HG03159 (cell line): ENCODE results near the gene GATA1.

Experiments
- ATAC-seq: cut with Tn5 transposase; IDR thresholded peaks from one replicate; pipeline ENCODE4 v1.9.1; 2021; ENCODE audit warnings: mild to moderate bottlenecking, moderate library complexity; ENCODE audit not compliant: unreplicated experiment

GATA1 gene

GRCh38 chrX:48839686-48840085 lies 53.3 kb downstream of the GATA1 start:
- ATAC-seq = no peak
